GM19438 (cell line): Measurements from ENCODE around the gene SOSTDC1.
"Not testable (repeated sequence)": the region's sequence is repeated elsewhere in the genome, so short reads cannot be mapped to it uniquely, and the experiment has no call there.

Experiments used
- ATAC-seq: cut with Tn5 transposase; IDR thresholded peaks from one replicate; pipeline ENCODE4 v1.9.1; 2021; ENCODE audit warnings: low read depth; ENCODE audit not compliant: unreplicated experiment

The SOSTDC1 gene

DNA sequence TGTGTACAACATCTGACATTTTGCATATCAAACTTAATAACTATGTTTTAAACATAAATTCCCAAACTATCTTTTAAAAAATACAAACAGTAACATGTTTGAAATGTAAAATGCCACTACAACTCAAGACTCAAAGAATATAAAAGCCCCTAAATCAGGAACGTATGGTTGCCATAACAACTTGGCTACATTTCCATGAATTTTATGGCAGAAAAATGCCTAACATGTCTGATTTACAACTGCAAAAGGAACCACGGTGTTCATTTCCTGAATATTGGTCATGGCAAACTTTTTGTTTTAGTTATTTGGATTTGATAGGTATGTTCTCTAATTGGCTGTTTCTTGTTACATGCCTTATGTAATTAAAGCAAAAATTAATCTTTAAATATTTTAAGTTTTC lies 2.0 kb downstream of the SOSTDC1 start:
- ATAC-seq: no peak

DNA sequence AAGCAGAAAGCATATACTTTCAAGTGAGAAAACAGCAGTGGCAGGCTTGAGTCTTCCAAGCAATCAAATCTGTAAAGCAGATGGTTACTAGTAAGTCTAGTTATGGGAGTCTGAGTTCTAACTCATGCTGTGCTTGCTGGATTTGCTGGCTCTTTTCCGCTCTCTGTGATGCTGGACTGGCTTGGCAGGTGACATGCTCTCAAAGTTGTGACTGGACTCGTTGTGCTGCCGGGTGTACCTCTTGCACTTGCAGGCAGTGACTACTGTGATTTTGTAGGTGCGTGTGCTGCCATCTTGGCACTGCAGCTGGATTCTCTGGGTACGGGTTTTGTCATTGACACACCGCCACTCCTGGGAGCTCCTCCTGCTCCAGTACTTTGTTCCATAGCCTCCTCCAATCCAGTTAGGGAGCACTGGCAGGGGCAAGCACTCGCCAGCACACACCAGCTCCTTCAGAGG lies 3.1 kb downstream of the SOSTDC1 start:
- no peak for ATAC-seq

DNA sequence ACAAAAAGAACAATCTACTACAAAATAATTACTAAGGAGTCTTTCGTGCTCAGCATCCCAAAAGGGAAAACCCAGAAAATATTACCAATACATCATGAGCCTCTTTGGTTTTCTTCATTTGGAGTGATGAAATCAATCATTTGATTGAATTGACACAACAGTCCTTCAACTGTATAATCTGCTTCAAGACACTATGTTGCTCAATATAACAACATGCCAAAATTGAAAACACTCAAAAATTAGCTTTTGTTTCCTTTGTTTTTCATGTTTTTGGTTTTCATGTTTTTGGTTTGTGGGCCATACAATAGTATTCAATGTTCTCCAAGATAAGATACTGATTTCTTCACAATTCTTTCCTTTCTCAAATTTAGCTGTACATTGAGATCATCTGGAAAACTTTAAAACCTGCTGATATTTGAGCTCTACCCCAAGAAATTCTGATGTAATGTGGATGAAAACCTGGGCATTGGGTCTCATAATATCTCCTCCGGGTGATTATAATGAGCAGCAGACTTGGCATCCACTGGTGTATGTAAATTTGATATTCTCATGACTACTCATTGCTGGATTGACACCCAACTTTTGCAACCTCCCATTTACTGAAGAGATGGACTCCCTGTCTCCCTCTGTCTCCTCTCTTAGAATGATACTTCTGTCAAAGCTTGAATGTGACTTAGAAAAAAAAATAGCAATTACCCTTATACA lies 4.6 kb downstream of the SOSTDC1 start:
- ATAC-seq: no peak

GRCh38 chr7:16456303-16456702 lies 9.2 kb downstream of the SOSTDC1 start:
- ATAC-seq: not testable (repeated sequence)

DNA sequence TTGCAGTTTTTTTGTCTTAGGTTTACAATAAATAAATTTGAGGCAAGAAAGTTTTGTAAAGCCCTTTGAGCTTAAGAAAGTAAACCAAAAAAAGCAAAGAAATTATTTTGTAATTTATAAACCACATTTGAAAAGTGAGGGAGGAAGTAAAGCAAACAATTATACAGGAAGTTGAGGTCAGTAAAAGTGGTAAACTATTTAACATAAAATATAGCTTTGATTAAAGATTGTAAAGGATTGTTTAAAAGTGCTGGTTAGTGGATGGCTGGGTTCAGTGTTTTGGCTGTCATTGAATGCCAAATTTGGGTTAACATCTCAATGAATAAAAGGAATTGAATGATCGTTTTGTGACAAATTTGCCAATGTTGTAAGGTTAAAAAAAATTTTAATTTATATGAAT lies 9.9 kb downstream of the SOSTDC1 start:
- no peak for ATAC-seq

DNA sequence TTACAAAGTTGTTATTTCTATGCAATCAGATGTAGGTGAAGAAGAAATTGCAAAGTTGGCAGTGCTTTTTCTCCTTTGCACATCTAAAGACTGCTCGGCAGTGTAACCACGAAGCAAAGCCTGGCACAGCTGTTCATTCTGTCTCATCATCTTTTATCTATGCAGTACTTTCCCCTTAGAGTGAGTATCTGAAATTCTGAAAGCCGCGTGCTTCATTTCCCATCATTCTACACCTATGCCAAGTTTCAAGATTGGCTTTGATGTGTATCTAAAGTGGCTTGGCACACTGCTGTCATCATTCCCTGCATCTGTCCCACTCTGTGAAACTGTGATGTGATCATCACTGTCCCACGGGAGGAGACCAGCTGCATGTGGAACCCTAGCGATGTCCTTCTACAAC lies 15.2 kb downstream of the SOSTDC1 start:
- no peak for ATAC-seq

DNA sequence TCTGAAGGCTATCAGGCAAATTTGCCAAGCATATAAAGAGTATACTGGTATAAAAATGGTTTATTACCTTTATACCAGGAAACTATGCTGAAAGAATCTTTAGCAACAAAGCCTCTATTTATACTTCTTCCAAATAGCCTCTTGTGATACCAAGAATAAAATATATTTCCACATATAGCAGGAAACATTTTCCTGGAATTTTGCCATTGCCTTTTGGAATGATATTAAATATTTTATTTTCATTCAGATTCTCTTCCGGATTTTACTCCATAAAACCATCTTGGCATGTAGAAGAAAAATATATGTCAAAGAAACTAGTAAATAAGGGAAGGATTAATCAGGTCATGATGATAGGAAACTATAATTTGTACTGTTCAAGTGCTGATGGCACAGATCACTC lies 17.7 kb downstream of the SOSTDC1 start:
- no peak for ATAC-seq

DNA sequence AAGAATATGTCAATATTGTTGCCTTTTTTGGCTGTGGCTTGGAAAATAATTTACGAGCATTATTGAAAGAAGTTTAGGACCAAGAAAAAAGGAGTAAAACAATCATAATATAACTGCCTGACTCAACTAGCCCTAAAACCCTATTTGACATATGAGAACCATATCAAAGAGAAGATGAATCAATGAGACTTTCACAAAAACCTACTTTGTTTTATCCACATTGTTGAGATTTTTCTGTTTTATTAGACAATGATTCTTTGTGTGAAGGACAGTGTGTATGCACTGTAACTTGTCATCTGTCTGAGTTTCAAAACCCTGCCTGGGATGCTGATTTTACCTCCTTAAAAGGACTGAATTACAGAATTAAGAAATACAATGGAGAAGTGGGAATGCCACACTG lies 19.0 kb downstream of the SOSTDC1 start:
- ATAC-seq: no peak

DNA sequence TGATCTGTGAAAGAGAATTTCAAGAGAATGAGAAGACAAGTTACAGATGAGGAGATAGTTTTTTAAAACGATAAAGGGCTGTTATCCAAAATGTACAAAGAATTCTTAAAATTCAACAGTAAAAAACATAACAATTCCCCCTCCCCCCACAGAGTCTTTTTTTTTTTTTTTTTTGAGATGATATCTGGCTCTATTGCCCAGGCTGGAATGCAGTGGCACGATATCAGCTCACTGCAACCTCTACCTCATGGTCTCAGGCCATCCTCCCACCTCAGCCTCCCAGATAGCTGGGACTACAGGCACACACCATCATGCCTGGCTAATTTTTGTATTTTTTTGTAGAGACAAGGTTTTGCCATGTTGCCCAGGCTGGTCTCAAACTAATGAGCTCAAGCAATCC lies 21.7 kb downstream of the SOSTDC1 start:
- ATAC-seq: not testable (repeated sequence)

- no peak for ATAC-seq
These were observed 26.6 kb downstream of the SOSTDC1 start for GRCh38 chr7:16438988-16439387.

GRCh38 chr7:16436306-16436705 lies 29.2 kb downstream of the SOSTDC1 start:
- ATAC-seq: no peak

DNA sequence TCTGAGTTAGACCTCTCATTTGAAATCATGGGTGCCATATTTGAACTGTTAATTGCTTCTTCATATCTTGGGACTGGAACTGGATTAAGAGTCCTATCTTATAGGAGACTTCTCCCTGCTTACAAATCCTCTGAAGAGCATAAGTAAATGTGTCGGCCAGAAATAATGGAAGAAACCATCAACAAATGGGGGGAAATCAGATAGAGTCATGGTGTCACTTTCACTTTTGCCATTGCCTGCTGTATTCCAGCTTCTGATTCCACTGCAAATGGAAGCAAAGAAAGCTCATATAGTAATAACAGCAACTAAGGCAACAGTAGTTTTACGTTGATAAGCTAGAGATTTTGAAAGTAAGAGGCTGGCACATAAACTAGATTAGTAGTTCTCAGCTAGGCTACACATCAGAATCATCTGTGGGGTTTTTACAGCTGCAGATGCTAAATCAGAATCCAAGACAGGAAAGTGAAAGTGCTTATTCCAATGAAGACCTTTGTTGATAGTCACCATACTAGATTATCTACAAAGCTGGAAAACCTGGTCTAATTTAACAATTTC lies 31.9 kb downstream of the SOSTDC1 start:
- ATAC-seq: no peak

DNA sequence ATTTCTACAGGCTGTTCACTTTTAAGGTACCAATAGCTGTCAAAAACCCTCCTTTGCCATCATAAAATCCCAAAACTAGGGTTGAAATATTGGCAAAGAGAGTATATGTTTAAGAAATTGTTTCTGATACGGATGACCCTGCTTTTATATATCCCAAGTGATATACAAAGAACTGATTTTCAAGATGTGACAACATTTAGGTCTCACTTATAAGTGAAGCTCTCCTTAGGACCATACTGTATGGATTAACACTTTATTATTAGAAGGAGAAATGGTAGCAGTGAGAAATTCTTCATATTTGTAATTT lies 33.2 kb downstream of the SOSTDC1 start:
- no peak for ATAC-seq

- peak; percentile 74 for ATAC-seq
These were observed 33.7 kb downstream of the SOSTDC1 start for GRCh38 chr7:16431646-16432424.

DNA sequence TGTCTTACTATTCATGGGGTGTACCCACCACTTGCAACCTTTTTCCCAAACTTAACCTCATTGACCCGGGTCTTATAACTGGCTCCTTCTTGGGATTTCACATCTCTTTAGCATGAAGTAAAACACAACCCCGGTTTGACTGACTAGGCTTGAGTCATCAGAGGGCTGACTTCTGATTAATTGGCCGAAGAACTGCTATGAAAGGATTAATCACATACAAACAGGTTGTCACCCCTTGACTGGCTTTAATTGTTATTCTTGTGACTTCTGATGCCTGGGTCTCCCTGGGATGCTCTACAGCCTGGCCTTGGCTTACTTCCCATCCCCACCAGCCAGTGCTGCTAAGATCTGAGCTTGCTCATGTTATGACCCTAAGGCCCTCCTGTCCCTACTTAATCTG lies 35.4 kb downstream of the SOSTDC1 start:
- ATAC-seq: no peak

DNA sequence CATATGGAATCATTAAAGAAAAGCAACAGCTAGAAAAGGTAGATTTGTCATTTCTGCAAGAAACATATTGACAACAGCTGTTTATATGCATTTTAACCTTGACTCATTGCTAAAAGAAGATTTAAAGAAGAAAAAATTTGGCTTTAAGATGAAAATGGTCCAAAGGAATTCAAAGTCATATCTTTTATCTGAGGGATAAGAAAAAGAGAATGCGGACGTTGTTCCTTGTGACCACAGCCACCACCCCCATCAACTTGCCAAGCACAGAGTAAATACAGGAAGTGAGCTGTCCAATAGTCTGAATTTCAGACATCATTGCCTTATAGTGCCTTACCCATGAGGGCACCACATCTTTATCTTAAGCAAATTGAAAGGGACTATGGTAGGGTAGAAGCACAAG lies 36.9 kb downstream of the SOSTDC1 start:
- ATAC-seq: no peak

DNA sequence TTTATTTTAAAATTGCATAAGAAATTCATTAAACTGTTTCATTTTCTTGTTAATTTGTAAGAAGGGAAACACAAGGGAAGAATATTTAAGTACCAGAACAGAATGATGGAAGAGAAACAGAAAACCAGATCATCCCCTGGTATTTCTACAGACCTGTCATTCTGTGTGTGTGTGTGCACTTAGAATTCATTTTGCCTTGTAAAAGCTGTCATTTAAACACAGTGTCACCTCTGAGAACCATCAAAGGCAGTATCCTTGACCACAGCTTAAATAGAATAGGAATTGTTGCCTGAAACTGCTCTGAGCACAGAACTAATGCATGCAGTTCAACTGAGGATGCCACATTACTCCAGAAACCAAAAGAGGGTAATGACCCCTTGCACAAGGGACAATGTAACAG lies 37.4 kb downstream of the SOSTDC1 start:
- no peak for ATAC-seq

- no peak for ATAC-seq
These were observed 41.8 kb downstream of the SOSTDC1 start for GRCh38 chr7:16423761-16424160.

GRCh38 chr7:16422917-16423316 lies 42.6 kb downstream of the SOSTDC1 start:
- ATAC-seq: no peak

DNA sequence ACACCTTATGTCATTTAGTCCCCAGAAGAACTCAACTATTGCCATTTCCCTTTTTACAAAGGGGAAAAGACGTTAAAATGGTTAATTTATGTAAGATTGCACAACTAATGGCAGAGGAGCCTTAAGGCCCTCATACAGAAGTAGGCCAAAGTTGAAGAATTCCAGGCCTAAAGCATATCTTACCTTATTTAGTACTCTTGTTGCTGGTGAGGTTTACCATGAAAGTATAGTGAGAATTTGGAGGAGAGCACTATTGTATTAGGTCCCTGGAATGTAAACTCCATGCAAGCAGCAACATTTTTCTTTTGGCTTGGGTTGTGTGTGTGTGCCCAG lies 43.5 kb downstream of the SOSTDC1 start:
- no peak for ATAC-seq

DNA sequence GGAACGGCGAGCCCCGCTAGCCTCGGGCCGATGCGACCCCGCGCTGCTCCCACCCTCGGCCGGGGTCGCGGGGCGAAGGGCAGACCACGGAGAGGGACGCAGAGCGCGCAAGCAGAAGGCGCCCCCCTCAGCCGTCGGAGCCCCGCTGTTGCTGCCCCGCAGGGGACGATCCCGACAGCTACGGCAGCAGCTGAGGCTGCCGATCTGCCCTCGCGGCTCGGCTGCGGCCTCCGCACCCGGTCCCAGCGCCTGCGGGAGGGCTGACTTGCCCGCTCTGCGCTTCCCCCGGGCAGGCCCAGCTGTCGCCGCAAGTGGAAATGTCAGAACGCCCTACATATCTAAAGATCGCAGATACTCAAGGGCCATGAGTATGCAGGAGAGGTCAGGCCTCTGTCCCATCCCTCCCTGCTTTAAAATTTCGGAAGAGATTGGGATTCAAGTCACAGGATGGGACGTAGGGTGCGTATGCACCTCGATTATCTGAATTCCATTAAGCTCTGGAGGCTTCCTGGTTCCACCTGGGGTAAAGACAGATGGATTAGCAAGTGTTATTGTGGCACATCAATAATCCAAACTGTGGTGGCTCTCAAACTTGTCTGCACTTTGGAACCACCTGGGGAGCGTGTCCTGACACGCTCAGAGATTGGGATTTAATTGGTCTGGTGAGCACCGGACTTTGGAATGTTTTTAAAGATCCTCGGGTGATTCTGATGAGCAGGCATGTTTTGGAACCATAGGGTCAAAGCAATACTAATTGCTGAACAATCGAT lies 44.0 kb downstream of the SOSTDC1 start, which contains the start of gene CRPPA:
TSS of gene CRPPA (minus strand) at position 206 of the 770 bp plus-strand sequence. CDS start 216 bp downstream, outside the sequence.
- peak; percentile 37 for ATAC-seq
